Stimulated activated CD4-positive, alpha-beta T cell treated with anti-CD3 and anti-CD28 coated beads, Interleukin-2, amount 100 ng/mL, for 4 hours (primary cell): Measurements from ENCODE around the gene COPB1.

Source experiments
- DNase-seq: peaks from one replicate; pipeline ENCODE4 v3.0.0-alpha.2; 2020; ENCODE audit warnings: low read depth

The COPB1 gene

DNA sequence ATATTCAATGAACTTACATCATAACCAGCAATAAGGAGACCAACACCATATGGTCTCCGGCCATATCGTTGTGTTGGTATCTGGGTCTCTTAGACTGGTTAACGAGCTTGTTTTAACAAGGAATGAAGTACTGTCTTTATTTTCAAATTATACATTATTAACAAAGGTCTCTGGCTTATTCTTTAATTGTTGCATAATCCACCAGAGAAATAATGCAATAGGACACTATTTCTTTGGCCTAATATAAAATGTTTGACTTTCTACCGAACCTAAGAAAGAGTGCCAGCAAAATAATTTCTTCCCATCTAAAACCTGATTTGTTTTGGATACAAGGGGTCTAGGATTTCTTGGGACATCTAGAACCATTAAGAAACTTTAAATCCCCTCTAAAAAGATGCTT, 14.2 kb upstream of the COPB1 start:
- DNase-seq = no peak

DNA sequence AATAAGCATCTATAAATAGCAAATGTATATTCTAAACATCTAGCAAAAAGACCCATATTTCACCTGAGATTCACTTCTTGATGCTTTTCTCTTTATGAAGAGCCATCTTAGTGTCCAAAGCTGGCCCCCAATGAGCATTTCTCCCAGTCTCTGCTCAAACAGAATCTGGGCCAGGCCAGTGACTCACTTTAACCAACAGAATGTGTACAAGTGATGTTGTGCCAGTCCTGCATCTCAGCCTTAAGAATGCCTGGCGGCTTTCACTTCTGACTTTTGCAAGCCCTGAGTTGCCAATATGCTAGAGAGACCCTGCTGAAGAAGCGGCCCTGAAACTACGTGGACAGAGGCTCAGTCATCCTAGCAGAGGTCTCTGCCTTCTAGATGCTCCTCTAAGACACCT, 6.9 kb upstream of the COPB1 start:
- no peak for DNase-seq

- DNase-seq = no peak
Observed at GRCh38 chr11:14503023-14503422, 3.4 kb upstream of the COPB1 start.

GRCh38 chr11:14502039-14502438, 2.4 kb upstream of the COPB1 start:
- no peak for DNase-seq

GRCh38 chr11:14500181-14500651, 605 bp upstream of the COPB1 start:
- DNase-seq = peak; percentile 32

- DNase-seq = no peak
Observed at GRCh38 chr11:14499178-14499559, 442 bp downstream of the COPB1 start.

GRCh38 chr11:14480716-14481115, 18.9 kb downstream of the COPB1 start:
- no peak for DNase-seq

GRCh38 chr11:14471127-14471526, 28.5 kb downstream of the COPB1 start:
- no peak for DNase-seq

GRCh38 chr11:14463623-14464022, 36.0 kb downstream of the COPB1 start:
- DNase-seq = no peak

DNA sequence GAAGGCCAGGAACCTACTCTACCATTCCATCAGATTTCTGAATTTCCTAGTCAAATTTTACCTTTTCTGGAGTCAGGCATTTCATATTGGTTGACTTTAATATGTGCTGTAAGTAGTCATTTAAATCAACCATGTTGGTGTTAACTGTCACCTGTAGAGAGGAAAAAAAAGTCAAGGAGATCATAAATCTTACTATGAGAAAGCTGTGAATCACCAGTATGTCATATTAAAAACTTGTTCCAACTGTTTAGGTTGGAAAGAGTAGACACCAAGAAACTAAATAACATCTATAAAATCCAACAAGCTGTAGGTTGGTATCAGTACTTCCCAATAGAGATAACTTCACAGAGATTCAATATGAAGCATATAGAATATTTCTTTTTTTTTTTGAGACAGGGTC, 39.5 kb downstream of the COPB1 start:
- no peak for DNase-seq

DNA sequence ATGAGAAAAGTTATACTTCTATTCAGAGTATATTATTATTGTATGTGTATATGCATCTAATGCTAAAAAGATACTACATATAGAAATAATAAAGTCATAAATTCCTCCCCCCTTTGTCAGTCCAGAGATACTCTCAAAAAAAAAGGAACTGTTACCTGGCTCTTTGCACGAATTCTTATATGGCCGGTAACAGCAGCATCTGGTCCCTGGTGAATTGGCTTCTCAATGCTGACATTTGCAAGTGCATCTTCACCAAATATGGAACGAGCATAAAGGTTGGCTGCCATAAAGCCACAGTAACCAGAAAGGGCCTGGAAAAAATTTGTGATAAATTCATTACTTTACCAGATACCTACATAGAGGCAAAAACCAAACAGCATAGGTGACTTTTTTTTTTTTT, 41.2 kb downstream of the COPB1 start:
- no peak for DNase-seq

DNA sequence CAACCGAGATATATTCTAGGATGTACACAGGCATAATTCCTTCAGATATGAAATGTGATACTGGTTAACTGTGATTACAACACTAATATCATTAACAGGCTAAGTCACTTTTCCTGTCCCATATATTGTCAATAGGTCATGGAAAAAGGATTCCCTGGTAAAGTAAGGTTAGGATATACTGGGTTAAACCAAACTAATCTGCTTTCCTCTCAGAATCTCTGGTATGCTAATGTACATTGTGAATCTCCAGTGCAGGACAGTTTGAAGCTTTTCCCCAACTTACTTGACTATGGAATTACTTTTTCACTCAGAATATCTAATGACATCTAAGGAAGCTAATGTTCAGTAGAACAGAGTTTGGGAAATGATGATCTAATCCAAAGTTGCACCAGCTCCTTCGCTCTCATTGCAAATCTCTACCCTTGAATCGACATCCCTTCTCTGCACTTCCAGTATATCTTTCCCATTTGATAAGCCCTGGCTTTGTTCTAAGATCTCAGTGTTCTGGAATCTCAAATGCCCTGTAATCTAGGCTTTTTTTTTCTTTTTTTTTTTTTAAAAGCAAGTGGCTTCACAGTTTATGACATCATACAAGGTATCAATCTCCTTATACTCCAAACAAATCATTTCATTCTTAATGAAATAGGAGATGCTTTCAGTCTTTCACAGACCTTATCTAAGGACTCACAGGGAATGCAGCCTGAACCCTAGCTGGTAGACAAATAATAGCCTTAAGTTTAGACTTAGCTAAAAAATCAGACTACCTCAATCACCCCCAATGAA, 43.8 kb downstream of the COPB1 start:
- DNase-seq = no peak

GRCh38 chr11:14454861-14455632, 44.6 kb downstream of the COPB1 start:
- no peak for DNase-seq

GRCh38 chr11:14451825-14452224, 47.8 kb downstream of the COPB1 start:
- no peak for DNase-seq

GRCh38 chr11:14449302-14449714, 50.3 kb downstream of the COPB1 start:
- no peak for DNase-seq

GRCh38 chr11:14448240-14448639, 51.4 kb downstream of the COPB1 start:
- no peak for DNase-seq

DNA sequence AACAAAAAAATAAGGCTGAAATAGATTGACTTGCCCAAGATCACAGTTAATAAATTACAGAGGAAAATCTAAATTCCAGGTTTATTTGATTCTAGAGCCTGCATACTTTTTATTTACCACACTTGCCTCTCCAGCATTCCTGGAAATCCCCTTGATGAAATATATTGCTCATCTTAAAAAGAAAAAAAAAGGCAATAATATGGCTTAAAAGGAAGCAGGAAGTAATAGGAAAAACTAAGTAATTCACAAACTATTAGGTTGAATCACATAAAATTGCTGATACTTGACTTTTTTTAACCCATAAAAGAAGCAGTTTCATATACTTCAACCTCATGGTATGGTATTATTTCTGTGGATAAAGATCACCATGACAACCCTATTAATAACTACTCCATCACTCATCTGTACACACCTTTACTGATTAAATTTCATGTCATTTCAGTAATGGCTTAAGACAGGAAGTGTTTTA, 52.9 kb downstream of the COPB1 start:
- no peak for DNase-seq

DNA sequence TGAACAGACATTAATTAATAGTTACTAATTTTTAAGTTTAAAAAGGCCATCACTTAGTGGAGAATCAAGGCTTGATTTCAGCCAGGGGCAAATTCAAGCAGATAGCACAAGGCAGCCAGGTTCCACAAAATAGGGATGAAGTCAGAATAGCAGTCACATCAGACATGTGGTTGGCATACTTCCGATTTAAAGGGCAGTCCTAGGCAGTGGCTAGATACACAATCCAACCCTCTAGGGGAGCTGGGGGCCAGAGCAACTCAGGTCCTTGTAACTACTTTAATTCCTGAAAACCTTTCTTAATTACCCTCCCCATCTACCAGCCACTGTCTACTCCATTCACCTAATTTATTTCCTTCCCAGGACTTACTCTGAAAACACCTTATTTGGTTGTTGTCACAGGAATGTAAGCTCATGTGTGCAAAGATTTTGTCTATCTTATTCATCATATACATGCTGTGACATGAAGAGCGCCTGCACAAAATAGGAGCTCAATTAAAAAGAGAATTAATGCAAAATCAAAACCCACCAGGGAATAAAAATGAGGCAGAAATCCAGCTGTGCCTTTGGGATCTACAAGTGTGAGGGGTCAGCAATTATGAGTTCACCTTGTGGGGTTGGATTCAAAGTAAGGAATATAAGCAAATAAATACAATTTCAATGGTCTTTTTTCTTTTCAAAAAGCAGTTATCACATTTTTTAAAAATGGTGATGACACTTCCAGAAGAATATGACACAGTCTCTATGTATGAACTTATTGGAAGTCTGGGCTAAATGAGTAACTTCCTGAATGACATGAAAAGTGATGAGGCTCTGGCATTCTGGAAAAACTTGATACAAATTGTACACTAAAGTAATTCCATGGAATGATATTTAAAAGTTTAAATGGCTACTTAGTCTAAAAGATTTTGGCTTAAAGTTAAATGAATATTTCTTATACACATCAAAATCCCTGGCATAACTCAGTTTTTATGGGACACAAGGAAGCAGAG, 53.8 kb downstream of the COPB1 start:
- no peak for DNase-seq

GRCh38 chr11:14444441-14445189, 55.0 kb downstream of the COPB1 start:
- no peak for DNase-seq

GRCh38 chr11:14443638-14444037, 56.0 kb downstream of the COPB1 start:
- DNase-seq = no peak
